ENCODE measurements around the gene UTP4. TPM values are rescaled to one million over a fixed set of nuclear protein-coding genes. Genes with fewer than 3 reads are reported as not detected.

Gene UTP4
- polyA plus RNA-seq, 1 experiment: 60.7 TPM

GRCh38 chr16:69110406-69110805 lies 22.0 kb upstream of the UTP4 start:
- H3K27me3 ChIP-seq (ENCODE audit: control insufficient read depth, insufficient read depth, low read length): peaks cover 2% of the 10 kb centered on the region; the same call in 1 of the 2 replicates
- DNase-seq (ENCODE audit: low read depth): no peak
- H3K4me3 ChIP-seq (ENCODE audit: low read depth, low read length): no peak overlapping the region
- ChIA-PET CTCF (interaction anchor here (0.7 kb wide), 1 partner anchor 13 kb away, joined by 3 read pairs; no protein-coding TSS in a partner anchor), POLR2A (no interaction called here)
- peaks cover 6% of the 10 kb centered on the region; the same call in 1 of the 2 replicates for H3K36me3 ChIP-seq (ENCODE audit: control insufficient read depth, insufficient read depth, low read length)
- no peak for TF ChIP-seq CTCF (IDR thresholded peaks at IDR 0.05; ENCODE audit: insufficient read depth, low read depth, low read length)

GRCh38 chr16:69111216-69111875 lies 21.1 kb upstream of the UTP4 start:
- CTCF ChIA-PET: interaction anchor here (0.7 to 5.3 kb wide), 7 partner anchors 12 to 213 kb away, joined by 3 to 34 read pairs (median 4); no protein-coding TSS in a partner anchor
- no peak for TF ChIP-seq CTCF (IDR thresholded peaks at IDR 0.05; ENCODE audit: insufficient read depth, low read depth, low read length)
- no peak for DNase-seq (ENCODE audit: low read depth)
- peaks cover 2% of the 10 kb centered on the region; the same call in 1 of the 2 replicates for H3K27me3 ChIP-seq (ENCODE audit: control insufficient read depth, insufficient read depth, low read length)
- POLR2A ChIA-PET: no interaction called here
- H3K4me3 ChIP-seq (ENCODE audit: low read depth, low read length): no peak overlapping the region
- peaks cover 7% of the 10 kb centered on the region for H3K36me3 ChIP-seq (ENCODE audit: control insufficient read depth, insufficient read depth, low read length)

GRCh38 chr16:69111876-69112230 lies 20.6 kb upstream of the UTP4 start:
- no peak for DNase-seq (ENCODE audit: low read depth)
- ChIA-PET CTCF (interaction anchor here (0.8 to 5.3 kb wide), 7 partner anchors 12 to 214 kb away, joined by 3 to 34 read pairs (median 4); no protein-coding TSS in a partner anchor), POLR2A (no interaction called here)
- Histone ChIP-seq H3K36me3 (ENCODE audit: control insufficient read depth, insufficient read depth, low read length) (peaks cover 7% of the 10 kb centered on the region), H3K4me3 (ENCODE audit: low read depth, low read length) (no peak overlapping the region), H3K27me3 (ENCODE audit: control insufficient read depth, insufficient read depth, low read length) (peaks cover 2% of the 10 kb centered on the region; the same call in 1 of the 2 replicates)
- no peak for TF ChIP-seq CTCF (IDR thresholded peaks at IDR 0.05; ENCODE audit: insufficient read depth, low read depth, low read length)

GRCh38 chr16:69112285-69113129 lies 19.9 kb upstream of the UTP4 start:
- H3K4me3 ChIP-seq (ENCODE audit: low read depth, low read length): no peak overlapping the region
- peaks cover 9% of the 10 kb centered on the region for H3K36me3 ChIP-seq (ENCODE audit: control insufficient read depth, insufficient read depth, low read length)
- peak; percentile 79 for TF ChIP-seq CTCF (IDR thresholded peaks at IDR 0.05; ENCODE audit: insufficient read depth, low read depth, low read length)
- peaks cover 2% of the 10 kb centered on the region; the same call in 1 of the 2 replicates for H3K27me3 ChIP-seq (ENCODE audit: control insufficient read depth, insufficient read depth, low read length)
- CTCF ChIA-PET: interaction anchor here (0.6 to 5.3 kb wide), 14 partner anchors 7 to 279 kb away, joined by 3 to 34 read pairs (median 4); partner anchors contain the start of gene HAS3
- POLR2A ChIA-PET: no interaction called here
- DNase-seq (ENCODE audit: low read depth): no peak

- TF ChIP-seq CTCF (IDR thresholded peaks at IDR 0.05; ENCODE audit: insufficient read depth, low read depth, low read length): no peak
- CTCF ChIA-PET: interaction anchor here (0.9 to 5.3 kb wide), 11 partner anchors 8 to 584 kb away, joined by 3 to 34 read pairs (median 4); partner anchors contain the start of gene HAS3
- Histone ChIP-seq H3K36me3 (ENCODE audit: control insufficient read depth, insufficient read depth, low read length) (peaks cover 11% of the 10 kb centered on the region), H3K27me3 (ENCODE audit: control insufficient read depth, insufficient read depth, low read length) (no peaks in the 10 kb centered on the region), H3K4me3 (ENCODE audit: low read depth, low read length) (no peak overlapping the region)
- POLR2A ChIA-PET: no interaction called here
- DNase-seq (ENCODE audit: low read depth): no peak
These were observed 19.2 kb upstream of the UTP4 start for GRCh38 chr16:69113216-69113615.

Data from BJ (cell line).